GM21447 (cell line): ENCODE data around the gene KIF22.
"Not testable (repeated sequence)": the region's sequence is repeated elsewhere in the genome, so short reads cannot be mapped to it uniquely, and the experiment has no call there.

Source experiments
- ATAC-seq: cut with Tn5 transposase; IDR thresholded peaks from one replicate; pipeline ENCODE4 v1.9.1; 2021; ENCODE audit not compliant: unreplicated experiment

The KIF22 gene

DNA sequence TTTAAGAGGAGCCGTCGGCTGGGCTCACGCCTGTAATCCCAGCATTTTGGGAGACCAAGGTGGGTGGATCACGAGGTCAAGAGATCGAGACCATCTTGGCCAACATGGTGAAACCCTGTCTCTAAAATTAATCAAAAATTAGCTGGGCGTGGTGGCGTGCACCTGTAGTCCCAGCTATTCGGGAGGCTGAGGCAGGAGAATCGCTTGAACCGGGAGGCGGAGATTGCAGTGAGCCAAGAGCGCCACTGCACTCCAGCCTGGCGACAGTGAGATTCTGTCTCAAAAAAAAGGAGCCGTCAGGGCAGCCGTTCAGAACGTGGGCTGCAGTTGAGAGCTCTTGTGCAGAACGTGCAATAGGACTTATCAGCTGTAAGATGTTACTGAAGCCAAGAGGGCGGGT is 2.6 kb downstream of the KIF22 start:
- ATAC-seq = not testable (repeated sequence)

DNA sequence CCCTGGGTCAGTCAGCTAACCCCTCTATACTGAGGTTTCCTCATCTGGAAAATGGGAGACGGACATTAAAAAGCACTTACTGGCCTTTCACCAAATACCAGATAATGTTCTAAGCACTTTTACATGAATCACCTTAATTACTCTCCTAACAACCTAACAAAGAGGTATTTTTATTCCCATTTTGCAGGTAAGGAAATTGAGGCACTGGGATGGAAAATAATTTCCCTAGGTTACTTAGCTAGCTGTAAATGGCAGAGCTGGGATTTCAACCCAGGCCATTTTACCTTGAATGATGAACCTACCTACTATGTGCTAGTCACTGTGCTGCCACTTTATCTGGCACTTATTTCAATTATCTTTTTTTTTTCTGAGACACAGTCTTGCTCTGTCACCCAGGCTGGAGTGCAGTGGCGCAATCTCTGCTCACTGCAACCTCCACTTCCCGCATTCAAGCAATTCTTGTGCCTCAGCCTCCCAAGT is 3.7 kb downstream of the KIF22 start:
- ATAC-seq = no peak

DNA sequence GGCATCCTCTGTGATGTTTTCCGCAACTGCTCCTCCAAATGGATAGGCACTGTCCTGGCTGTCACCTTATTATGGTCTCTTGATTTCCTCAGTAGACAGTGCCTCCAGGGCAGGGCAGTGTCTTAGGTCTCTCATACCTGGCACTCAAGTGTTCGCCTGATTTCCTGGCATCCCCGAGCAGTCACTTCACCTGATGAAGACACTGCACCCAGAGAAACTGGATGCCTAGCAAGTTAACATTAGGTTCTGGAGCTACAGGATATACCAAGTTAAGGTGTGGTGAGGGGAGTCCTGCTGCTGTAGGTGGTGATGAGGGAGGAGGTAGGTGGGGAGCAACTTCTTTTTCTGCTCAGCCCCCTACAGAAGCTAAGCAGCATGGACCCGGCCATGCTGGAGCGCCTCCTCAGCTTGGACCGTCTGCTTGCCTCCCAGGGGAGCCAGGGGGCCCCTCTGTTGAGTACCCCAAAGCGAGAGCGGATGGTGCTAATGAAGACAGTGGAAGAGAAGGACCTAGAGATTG is 11.9 kb downstream of the KIF22 start:
- ATAC-seq = no peak

DNA sequence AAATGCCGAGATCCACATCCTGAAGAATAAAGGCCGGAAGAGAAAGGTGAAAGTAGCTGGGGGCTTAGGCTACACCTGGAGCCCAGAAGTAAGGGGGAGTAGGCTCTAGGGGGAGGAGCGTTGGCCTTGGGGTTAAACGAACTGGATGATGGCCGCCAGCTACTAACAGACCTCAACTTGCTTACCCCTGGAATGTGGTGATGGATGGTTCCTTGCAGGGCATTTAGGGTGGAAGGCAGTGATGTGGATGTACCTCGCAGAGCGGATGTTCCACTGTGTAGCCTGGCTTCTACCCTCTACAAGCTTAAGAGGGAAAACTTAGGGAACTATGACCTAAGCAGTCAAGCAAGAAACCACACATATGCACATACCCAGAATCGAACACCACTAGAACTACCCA is 13.5 kb downstream of the KIF22 start:
- no peak for ATAC-seq

DNA sequence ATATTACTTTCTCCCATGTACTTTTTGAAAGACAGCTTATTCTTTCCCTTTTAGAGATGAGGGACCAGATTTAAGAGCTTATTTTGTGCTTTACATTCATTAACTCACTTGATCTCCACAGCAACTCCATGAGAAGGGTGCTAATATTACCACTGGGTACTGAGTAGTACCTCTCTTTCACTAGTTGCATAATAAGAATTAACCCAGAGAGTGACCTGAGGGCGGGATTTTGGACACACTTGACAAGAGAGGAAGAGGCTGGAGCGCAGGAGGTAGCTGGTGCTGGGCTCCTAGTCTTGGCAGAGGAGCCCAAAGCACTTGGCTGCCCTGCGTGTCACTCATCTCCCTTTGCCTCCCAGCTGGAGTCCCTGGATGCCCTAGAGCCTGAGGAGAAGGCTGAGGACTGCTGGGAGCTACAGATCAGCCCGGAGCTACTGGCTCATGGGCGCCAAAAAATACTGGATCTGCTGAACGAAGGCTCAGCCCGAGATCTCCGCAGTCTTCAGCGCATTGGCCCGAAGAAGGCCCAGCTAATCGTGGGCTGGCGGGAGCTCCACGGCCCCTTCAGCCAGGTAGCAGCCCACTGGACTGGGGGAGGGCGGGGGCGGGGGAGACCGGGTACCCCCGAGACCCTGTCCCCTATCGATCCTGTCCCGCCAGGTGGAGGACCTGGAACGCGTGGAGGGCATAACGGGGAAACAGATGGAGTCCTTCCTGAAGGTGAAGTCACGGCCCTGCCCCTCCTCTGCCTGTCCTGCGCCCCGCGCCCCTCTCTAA is 14.1 kb downstream of the KIF22 start:
- no peak for ATAC-seq

DNA sequence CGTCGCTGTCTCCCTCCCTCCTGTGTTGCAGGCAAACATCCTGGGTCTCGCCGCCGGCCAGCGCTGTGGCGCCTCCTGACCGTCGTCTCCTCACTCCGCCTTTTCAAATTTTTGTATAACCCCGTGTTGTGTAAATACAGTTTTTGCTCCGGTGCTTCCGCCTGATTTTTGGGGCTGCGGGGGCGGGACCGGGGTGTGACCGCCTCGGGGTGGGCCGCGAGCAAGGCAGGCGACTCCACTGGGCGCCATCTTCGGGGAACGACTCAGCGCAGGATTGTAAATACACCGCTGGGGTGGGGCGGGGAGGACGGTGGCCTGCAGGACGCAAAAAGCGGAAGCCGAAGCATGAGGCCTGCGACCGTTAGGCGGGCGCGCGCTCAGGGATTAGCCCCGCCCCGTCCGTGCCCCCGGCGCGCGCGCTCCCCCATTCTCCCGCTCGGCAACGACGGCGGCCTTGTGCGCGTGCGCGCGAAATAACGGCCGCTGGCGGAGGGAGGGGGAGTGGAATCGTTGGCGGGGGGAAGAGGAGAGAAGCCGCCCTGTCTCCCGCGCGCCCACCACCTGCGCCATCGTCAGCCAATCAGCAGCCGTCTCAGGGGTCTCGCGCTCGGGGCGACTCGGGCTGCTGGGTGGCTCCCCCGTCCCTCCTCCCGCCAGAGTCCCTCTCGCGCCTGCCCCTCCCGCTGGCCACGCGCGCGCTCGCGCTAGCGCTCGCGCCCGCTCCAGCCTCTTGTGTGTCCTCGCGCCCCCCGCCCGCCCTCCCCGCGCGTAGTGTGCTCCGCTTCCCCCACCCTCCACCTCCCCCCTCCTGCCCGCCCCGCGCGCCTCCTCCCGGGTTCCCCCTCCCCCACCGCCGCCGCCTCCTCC is 14.9 kb downstream of the KIF22 start:
- peak; percentile 47 for ATAC-seq

DNA sequence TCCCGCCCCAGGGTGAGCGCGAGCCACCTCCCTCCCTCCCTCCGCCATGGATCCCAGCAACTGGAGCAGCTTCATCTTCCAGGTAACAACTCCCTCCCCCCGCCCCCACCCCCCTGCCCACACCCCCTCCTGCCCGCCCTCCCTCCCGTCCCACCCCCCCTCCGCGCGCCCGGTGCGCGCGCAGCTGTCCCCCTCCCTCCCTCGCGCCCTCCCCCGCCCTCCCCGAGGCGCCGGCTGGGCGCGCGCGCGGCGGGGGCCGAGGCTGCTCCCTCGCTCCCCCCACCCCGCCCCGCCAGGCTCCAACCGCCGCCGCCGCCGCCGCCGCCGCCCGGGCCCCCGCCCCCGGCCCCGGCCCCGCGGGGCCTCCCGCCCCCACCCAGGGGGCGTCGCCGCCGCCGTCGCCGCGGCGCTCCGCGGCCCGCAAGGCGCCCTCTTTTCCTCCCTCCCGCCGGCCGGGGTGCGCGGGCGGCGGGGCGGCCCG is 15.6 kb downstream of the KIF22 start, which contains the start of gene MAZ:
MAZ (plus strand) TSS at position 431 of the 481 bp plus-strand sequence. CDS start 173 bp downstream, outside the sequence.
- ATAC-seq = no peak

DNA sequence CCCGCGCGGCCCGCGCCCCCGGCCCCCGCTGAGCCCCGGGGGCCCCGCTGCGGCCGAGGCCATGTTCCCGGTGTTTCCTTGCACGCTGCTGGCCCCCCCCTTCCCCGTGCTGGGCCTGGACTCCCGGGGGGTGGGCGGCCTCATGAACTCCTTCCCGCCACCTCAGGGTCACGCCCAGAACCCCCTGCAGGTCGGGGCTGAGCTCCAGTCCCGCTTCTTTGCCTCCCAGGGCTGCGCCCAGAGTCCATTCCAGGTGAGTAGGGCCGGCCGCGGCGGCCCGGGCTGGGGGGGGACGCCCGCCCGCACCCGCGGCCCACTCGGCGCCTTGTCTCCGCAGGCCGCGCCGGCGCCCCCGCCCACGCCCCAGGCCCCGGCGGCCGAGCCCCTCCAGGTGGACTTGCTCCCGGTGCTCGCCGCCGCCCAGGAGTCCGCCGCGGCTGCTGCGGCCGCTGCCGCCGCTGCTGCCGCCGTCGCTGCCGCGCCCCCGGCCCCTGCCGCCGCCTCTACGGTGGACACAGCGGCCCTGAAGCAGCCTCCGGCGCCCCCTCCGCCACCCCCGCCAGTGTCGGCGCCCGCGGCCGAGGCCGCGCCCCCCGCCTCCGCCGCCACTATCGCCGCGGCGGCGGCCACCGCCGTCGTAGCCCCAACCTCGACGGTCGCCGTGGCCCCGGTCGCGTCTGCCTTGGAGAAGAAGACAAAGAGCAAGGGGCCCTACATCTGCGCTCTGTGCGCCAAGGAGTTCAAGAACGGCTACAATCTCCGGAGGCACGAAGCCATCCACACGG is 16.3 kb downstream of the KIF22 start:
- ATAC-seq = no peak

DNA sequence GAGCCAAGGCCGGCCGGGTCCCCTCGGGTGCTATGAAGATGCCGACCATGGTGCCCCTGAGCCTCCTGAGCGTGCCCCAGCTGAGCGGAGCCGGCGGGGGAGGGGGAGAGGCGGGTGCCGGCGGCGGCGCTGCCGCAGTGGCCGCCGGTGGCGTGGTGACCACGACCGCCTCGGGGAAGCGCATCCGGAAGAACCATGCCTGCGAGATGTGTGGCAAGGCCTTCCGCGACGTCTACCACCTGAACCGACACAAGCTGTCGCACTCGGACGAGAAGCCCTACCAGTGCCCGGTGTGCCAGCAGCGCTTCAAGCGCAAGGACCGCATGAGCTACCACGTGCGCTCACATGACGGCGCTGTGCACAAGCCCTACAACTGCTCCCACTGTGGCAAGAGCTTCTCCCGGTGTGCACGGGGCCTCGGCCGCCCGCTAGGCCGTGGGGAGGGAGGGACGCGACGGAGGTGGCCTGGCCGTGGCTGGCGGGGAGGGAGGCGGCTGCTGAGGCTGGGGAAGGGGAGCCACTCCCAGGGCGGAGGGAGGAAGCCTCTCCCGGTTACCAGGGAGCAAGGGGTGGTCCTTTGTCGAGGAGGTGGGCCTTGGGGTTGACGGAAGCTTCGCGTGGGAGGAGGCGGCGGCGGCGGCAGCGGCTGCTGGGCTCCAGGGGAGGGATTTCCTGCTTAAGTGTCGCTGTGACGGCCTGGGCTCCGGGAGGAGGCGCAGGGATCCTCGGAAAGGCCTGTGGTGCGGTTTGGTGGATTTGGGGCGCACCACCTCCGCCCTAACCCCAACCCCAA is 17.1 kb downstream of the KIF22 start:
- peak; percentile 26 for ATAC-seq

DNA sequence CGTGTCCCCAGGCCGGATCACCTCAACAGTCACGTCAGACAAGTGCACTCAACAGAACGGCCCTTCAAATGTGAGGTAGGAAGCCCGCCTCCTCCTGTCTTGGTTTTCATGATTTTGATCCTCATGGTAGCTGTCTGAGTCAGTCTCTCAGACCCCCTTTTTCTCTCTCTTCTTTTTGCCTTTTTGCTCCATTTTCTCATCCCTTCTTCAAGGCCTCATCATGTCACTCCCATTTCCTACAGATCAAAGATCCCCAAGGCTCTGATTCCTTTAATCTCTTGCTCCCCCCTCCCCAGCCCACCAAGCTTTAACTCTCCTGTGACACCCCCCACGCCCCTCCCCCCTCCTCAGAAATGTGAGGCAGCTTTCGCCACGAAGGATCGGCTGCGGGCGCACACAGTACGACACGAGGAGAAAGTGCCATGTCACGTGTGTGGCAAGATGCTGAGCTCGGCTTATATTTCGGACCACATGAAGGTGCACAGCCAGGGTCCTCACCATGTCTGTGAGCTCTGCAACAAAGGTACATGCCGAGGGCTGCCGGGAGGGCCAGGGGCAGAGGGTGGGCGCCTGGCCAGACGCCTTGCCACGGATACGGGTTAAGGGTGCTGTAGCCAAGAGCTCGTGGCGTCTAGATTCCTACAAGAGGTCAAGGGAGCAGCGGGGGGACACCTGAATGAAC is 17.8 kb downstream of the KIF22 start:
- no peak for ATAC-seq

DNA sequence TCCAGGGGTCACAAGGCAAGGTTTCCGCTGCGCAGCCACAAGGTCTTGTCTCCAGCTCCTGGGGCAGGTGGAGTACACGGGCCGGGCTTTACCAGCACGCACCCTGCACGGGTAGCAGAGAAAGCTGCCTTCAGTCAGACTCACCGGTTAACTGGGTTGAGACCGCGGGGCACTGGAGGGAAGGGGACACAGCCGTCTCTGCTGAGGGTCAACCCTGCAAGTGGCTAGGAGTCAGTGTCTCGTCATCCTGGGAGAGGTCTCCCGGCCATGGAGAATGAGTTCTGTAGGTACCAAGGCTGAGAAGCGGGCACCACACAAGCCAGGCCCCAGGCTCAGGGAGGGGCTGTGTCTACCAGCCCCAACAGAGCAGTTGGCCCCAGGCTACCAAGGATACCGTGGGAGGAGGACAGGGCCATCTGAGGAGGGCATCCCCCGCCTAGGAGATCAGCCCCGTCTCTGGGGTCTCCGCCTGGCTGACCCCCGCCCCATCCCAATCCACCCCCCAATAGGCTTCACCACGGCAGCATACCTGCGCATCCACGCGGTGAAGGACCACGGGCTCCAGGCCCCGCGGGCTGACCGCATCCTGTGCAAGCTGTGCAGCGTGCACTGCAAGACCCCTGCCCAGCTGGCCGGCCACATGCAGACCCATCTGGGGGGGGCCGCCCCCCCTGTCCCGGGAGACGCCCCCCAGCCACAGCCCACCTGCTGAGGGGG is 18.6 kb downstream of the KIF22 start:
- no peak for ATAC-seq

DNA sequence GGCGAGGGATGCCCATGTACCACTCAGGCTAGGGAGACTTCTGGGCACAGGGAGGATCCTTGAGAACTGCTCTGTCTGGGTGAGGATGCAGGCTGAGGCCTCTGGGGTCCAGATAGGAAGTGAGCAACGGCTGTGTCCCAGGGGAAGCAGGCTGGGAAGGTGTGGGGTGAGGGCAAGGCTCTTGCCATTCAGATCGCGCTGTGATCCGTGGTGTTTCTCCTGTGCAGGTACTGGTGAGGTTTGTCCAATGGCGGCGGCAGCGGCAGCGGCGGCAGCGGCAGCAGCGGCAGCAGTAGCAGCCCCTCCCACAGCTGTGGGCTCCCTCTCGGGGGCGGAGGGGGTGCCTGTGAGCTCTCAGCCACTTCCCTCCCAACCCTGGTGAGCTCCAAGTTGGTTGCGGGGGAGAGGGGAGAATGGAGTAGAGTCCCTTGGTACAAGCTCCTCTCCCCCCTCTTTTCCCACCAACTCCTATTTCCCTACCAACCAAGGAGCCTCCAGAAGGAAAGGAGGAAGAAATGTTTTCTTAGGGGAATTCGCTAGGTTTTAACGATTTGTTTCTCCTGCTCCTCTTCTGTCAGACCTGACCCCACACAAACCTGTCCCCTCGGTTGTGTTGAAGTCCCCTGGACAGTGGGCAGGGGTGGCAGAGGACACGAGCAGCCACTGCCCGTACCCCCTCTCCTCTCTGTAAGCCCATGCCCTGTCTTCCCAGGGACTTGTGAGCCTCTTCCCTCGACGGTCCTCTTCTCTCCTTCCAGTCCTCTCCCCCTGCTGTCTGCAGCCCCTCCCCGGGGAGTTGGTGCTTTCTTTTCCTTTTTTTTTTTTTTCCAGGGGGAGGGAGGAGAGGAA is 19.5 kb downstream of the KIF22 start:
- ATAC-seq = no peak

DNA sequence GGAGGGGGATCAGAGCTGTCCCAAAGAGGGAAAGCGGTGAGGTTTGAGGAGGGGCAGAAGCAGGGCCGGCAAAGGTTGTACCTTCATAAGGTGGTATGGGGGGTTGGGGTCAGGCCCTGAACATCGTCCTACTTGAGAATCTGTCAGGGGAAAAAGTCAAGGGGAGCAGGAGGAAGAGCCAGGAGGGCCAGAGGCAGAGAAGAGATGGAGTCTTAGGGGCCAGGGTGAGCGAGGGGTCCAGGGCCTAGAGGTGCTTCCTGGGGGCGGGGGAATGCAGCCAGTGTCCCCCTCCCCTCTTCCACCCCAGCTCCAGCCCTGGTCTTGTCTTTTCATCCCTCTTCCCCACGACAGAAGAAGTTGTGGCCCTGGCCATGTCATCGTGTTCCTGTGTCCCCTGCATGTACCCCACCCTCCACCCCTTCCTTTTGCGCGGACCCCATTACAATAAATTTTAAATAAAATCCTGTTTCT is 20.2 kb downstream of the KIF22 start:
- no peak for ATAC-seq

DNA sequence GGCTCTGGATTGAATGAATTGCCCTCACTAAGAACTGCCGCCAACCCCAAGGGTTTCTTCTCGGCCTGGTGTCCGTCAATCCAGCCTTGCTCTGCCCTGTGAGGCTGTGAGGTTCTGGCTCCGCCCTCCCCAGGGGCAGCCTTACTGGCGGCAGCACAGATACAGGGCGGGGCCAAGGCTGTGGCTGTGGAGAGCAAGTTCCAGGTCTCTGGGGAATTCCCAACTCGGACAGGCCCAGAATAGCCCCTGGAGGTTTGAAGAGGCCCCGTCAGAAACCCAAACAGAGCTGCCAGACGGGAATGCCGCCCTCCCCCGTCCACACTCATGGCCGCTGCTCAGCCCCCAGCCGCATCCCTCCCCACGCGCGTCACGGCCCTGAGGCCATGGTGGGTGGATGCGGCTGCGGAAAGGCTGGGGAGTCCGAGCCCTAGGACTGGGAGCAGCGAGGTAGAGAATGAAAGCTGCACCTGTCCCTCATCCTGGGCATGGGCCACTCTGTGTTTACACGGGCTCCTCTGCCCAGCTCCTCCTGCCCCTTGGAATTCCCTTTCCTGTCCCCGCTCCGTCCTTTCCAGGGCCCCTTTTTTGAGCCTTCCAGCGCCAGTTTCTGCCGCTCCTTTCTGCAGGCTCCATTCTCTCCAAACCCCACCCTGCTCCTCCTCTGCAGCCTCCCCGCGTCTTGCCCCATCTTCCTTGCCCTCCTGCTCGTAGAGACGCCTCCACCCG is 20.8 kb downstream of the KIF22 start:
- peak; percentile 35 for ATAC-seq

DNA sequence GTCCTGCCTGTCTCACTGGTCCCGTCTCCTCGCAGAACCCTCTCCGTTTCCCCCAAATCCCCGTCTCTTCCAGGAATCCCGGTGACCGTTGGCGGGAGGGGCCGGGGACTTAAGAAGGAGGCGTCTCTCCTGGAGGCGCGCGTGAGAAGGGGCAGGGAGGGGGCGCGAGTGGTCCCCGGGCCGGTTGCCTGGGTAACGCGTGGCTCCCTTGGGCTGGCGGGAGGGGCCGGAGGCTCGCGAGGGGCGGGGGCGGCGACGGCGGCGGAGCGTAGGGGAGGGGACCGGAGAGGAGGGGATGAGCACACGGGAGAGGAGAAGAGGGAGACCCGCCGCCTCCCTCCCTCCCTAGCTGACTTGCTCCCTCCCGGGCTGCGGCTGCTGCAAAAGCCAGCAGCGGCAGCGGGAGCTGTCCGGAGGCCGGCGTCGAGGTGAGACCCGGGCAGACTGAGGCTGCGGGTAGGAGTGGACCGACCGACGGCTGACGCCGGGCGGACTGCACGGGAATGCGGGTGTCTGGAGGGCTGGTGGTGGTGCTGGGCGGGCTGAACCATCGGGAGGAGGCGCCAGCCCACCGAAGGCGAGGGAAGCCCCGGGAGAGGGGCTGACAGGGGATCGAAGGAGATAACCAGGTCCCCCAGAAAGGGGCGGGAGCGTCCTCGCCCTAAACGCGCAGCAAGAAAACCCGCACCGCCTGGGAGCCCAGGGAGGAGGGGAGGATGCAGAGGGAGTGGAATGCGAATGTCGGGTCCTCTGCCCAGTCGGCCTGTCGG is 21.5 kb downstream of the KIF22 start, which contains the start of gene PRRT2:
PRRT2 (plus strand) TSS at position 298 of the 770 bp plus-strand sequence. CDS start 862 bp downstream, outside the sequence.
- no peak for ATAC-seq
